Naive B cell (primary cell): ENCODE measurements around the gene CRTAC1. TPM values are rescaled to one million over a fixed set of nuclear protein-coding genes. Genes with fewer than 3 reads are reported as not detected.
A peak's percentile ranks its signal among the peaks of the same experiment; 100 is the strongest.

ENCODE experiments used
- ATAC-seq, 2 donors: fragments of 150-1000 bp; cut with Tn5 transposase; 2 replicates each; pipeline ENCODE4 v1.10.0; 2021; ENCODE audit warnings: low read depth in 2 of 2, mild to moderate bottlenecking in 2 of 2, moderate library complexity in 2 of 2
- DNase-seq: peaks from one replicate; pipeline ENCODE4 v3.0.0; 2022
- H3K27ac Mint-ChIP-seq, 6 donors: one replicate each; pipeline ENCODE4 v1.8.0; 2020 to 2022; ENCODE audit warnings: mild to moderate bottlenecking in 6 of 6, mixed read lengths in 6 of 6, moderate library complexity in 5 of 6, inconsistent platforms in 2 of 6
- H3K27me3 Mint-ChIP-seq, 3 donors: one replicate each; pipeline ENCODE4 v1.8.0; 2021 to 2022; ENCODE audit warnings: mixed read lengths in 3 of 3, mild to moderate bottlenecking in 1 of 3
- H3K36me3 Mint-ChIP-seq, 2 donors: one replicate each; pipeline ENCODE4 v1.8.0; 2020 to 2022; ENCODE audit warnings: mixed read lengths in 2 of 2, inconsistent platforms in 1 of 2, mild to moderate bottlenecking in 1 of 2
- H3K4me1 Mint-ChIP-seq, 3 donors: one replicate each; pipeline ENCODE4 v1.8.0; 2020 to 2022; ENCODE audit warnings: mixed read lengths in 3 of 3, inconsistent platforms in 1 of 3, mild to moderate bottlenecking in 1 of 3, moderate library complexity in 1 of 3
- H3K4me3 Mint-ChIP-seq, 8 donors: one replicate each; pipeline ENCODE4 v1.8.0; 2020 to 2022; ENCODE audit warnings: mild to moderate bottlenecking in 8 of 8, mixed read lengths in 8 of 8, moderate library complexity in 8 of 8, inconsistent platforms in 2 of 8
- H3K9me3 Mint-ChIP-seq, 7 donors: one replicate each; pipeline ENCODE4 v1.8.0; 2020 to 2022; ENCODE audit warnings: mixed read lengths in 7 of 7, mild to moderate bottlenecking in 5 of 7, inconsistent platforms in 2 of 7, moderate library complexity in 1 of 7
- polyA plus RNA-seq, 6 donors: library from polyadenylated mRNA; unstranded; fragments of 300-500 nt; fragmentation: Illumina TruSeq; gene quantifications; one replicate each; pipeline ENCODE4 v1.2.3, GENCODE V29; 2021; ENCODE audit warnings: low read depth in 6 of 6

The CRTAC1 gene
- polyA plus RNA-seq, 6 donors from 2014 or later, result not detected

- no peak for ATAC-seq
- Mint-ChIP-seq H3K9me3 (peaks cover 0 to 3% (median 0%) of the 10 kb centered on the region in 7 donors), H3K36me3 (no peaks in the 10 kb centered on the region), H3K27me3 (peaks cover 16 to 39% (median 29%) of the 10 kb centered on the region in 3 donors), H3K4me1 (no peaks in the 10 kb centered on the region), H3K27ac (peak overlapping the region in 1 of 6 donors; percentile 42), H3K4me3 (no peak overlapping the region)
- DNase-seq, result no peak
These were observed 138.8 kb downstream of the CRTAC1 start for GRCh38 chr10:97891497-97892167.

- peaks cover 11 to 36% (median 20%) of the 10 kb centered on the region in 3 donors for H3K27me3 Mint-ChIP-seq
- no peaks in the 10 kb centered on the region for H3K4me1 Mint-ChIP-seq
- no peaks in the 10 kb centered on the region for H3K36me3 Mint-ChIP-seq
- DNase-seq (no peak), ATAC-seq (no peak)
- H3K27ac Mint-ChIP-seq, result no peak overlapping the region
- peaks cover 0 to 3% (median 0%) of the 10 kb centered on the region in 7 donors for H3K9me3 Mint-ChIP-seq
- H3K4me3 Mint-ChIP-seq, result no peak overlapping the region
These were observed 140.8 kb downstream of the CRTAC1 start for GRCh38 chr10:97889461-97890265.

DNA sequence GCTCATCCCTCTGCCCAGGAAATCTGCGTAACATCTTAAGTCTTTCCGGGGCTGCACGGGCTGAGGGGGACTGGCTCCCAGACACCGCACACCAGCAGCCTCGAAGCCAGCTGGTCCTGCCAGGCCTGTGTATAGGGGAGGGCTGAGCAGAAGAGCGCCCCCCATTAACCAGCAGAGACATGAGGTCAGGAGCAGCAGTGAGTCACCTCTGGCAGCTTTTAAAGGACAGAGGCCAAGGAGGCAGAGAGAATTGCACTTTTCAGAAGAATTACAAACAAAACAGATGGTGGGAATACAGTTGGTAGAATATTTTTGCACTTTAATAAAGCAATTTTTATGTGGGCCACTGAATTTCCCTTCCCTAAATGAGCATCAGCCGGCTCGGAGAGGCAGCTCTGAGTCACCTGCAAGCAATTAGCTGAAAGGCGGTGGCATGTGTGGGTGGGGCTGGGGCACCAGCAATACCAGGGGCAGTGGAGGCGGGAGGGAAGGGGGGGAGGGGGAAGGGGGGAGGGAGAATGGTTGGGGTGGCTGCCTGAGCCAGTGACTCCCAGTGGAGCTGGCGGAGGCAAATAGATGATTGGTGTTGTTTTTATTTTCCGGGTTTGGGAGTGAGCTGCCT, 141.7 kb downstream of the CRTAC1 start:
- no peak for ATAC-seq
- H3K9me3 Mint-ChIP-seq, result peaks cover 0 to 2% (median 0%) of the 10 kb centered on the region in 7 donors
- no peak overlapping the region for H3K27ac Mint-ChIP-seq
- no peak overlapping the region for H3K4me3 Mint-ChIP-seq
- no peaks in the 10 kb centered on the region for H3K4me1 Mint-ChIP-seq
- DNase-seq, result no peak
- H3K27me3 Mint-ChIP-seq, result peaks cover 7 to 28% (median 20%) of the 10 kb centered on the region in 3 donors
- no peaks in the 10 kb centered on the region for H3K36me3 Mint-ChIP-seq

DNA sequence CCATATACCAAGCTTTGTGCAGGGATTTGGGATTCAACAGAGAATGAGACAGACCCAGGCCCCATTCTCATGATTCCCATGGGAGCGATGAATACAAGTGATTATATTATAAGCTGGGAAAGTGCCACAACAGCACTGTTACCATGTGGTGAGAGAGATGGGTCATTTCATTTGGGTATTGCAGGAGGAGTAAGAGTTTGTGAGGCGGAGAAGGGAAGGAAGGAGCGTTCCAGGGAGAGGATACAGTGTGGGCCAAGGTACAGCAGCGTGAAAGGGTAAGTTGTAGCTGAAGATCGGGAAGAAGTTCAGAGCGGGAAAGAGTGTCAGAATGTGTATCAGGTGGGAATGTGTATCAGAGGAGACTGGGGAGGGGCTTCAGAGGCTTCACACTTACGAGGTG, 142.3 kb downstream of the CRTAC1 start:
- Mint-ChIP-seq H3K4me3 (no peak overlapping the region), H3K27ac (no peak overlapping the region), H3K4me1 (no peaks in the 10 kb centered on the region), H3K27me3 (peaks cover 5 to 24% (median 20%) of the 10 kb centered on the region in 3 donors), H3K36me3 (no peaks in the 10 kb centered on the region), H3K9me3 (peaks cover 0 to 2% (median 0%) of the 10 kb centered on the region in 7 donors)
- DNase-seq, result no peak
- ATAC-seq, result no peak

- peaks cover 5 to 24% (median 21%) of the 10 kb centered on the region in 3 donors for H3K27me3 Mint-ChIP-seq
- no peak overlapping the region for H3K4me3 Mint-ChIP-seq
- H3K27ac Mint-ChIP-seq, result no peak overlapping the region
- H3K36me3 Mint-ChIP-seq, result no peaks in the 10 kb centered on the region
- DNase-seq, result no peak
- ATAC-seq, result no peak
- H3K9me3 Mint-ChIP-seq, result peaks cover 0 to 2% (median 0%) of the 10 kb centered on the region in 7 donors
- H3K4me1 Mint-ChIP-seq, result no peaks in the 10 kb centered on the region
These were observed 143.0 kb downstream of the CRTAC1 start for GRCh38 chr10:97887399-97887798.

GRCh38 chr10:97886286-97886685, 144.1 kb downstream of the CRTAC1 start:
- peaks cover 0 to 2% (median 0%) of the 10 kb centered on the region in 7 donors for H3K9me3 Mint-ChIP-seq
- no peak overlapping the region for H3K4me3 Mint-ChIP-seq
- peaks cover 3 to 27% (median 26%) of the 10 kb centered on the region in 3 donors for H3K27me3 Mint-ChIP-seq
- DNase-seq, result no peak
- H3K27ac Mint-ChIP-seq, result no peak overlapping the region
- H3K4me1 Mint-ChIP-seq, result no peaks in the 10 kb centered on the region
- no peaks in the 10 kb centered on the region for H3K36me3 Mint-ChIP-seq
- no peak for ATAC-seq

GRCh38 chr10:97883092-97883485, 147.3 kb downstream of the CRTAC1 start:
- DNase-seq (no peak), ATAC-seq (no peak)
- Mint-ChIP-seq H3K27ac (no peak overlapping the region), H3K27me3 (peaks cover 0 to 34% (median 27%) of the 10 kb centered on the region in 3 donors), H3K36me3 (no peaks in the 10 kb centered on the region), H3K4me3 (no peak overlapping the region), H3K4me1 (no peaks in the 10 kb centered on the region), H3K9me3 (peaks cover 0 to 6% (median 0%) of the 10 kb centered on the region in 7 donors)

GRCh38 chr10:97882142-97883091, 148.0 kb downstream of the CRTAC1 start:
- ATAC-seq (no peak), DNase-seq (no peak)
- no peak overlapping the region for H3K27ac Mint-ChIP-seq
- H3K4me1 Mint-ChIP-seq, result no peaks in the 10 kb centered on the region
- H3K27me3 Mint-ChIP-seq, result peaks cover 0 to 30% (median 24%) of the 10 kb centered on the region in 3 donors
- peak overlapping the region in 1 of 8 donors; percentile 18 for H3K4me3 Mint-ChIP-seq
- peaks cover 0 to 6% (median 0%) of the 10 kb centered on the region in 7 donors for H3K9me3 Mint-ChIP-seq
- H3K36me3 Mint-ChIP-seq, result no peaks in the 10 kb centered on the region

DNA sequence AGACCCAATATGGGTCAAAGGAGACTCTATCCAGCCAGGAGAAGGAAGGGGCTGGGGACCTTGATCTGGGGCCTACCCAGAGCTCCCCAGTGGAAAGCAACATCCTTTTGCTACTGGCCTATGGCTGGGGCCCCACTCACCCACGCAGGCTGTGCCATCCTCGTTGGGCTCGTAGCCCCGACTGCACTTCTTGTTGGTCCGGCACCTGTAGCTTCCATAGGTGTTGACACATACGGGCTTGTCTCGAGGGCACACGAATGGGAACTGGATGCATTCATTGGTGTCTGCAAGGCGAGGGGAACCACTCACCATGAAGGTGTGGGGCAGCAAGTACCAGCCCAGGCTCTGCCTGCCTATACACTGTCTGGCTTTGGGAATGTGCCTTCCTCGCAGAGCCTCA, 150.3 kb downstream of the CRTAC1 start:
- no peak overlapping the region for H3K27ac Mint-ChIP-seq
- no peaks in the 10 kb centered on the region for H3K36me3 Mint-ChIP-seq
- DNase-seq (no peak), ATAC-seq (no peak)
- H3K4me1 Mint-ChIP-seq, result no peaks in the 10 kb centered on the region
- H3K27me3 Mint-ChIP-seq, result peaks cover 3 to 39% (median 25%) of the 10 kb centered on the region in 3 donors
- H3K4me3 Mint-ChIP-seq, result no peak overlapping the region
- peaks cover 0 to 6% (median 0%) of the 10 kb centered on the region in 7 donors for H3K9me3 Mint-ChIP-seq

- DNase-seq (no peak), ATAC-seq (no peak)
- H3K9me3 Mint-ChIP-seq, result peaks cover 0 to 6% (median 0%) of the 10 kb centered on the region in 7 donors
- no peak overlapping the region for H3K27ac Mint-ChIP-seq
- H3K4me1 Mint-ChIP-seq, result no peaks in the 10 kb centered on the region
- H3K4me3 Mint-ChIP-seq, result no peak overlapping the region
- no peaks in the 10 kb centered on the region for H3K36me3 Mint-ChIP-seq
- peaks cover 8 to 46% (median 26%) of the 10 kb centered on the region in 3 donors for H3K27me3 Mint-ChIP-seq
These were observed 151.2 kb downstream of the CRTAC1 start for GRCh38 chr10:97879241-97879640.

- Mint-ChIP-seq H3K27me3 (peaks cover 29 to 58% (median 32%) of the 10 kb centered on the region in 3 donors), H3K27ac (no peak overlapping the region), H3K9me3 (peaks cover 0 to 6% (median 0%) of the 10 kb centered on the region in 7 donors), H3K4me1 (no peaks in the 10 kb centered on the region), H3K4me3 (no peak overlapping the region), H3K36me3 (no peaks in the 10 kb centered on the region)
- ATAC-seq, result no peak
- no peak for DNase-seq
These were observed 154.0 kb downstream of the CRTAC1 start for GRCh38 chr10:97876402-97876801.

- ATAC-seq (no peak), DNase-seq (no peak)
- Mint-ChIP-seq H3K27me3 (peaks cover 21 to 50% (median 33%) of the 10 kb centered on the region in 3 donors), H3K4me1 (no peaks in the 10 kb centered on the region), H3K4me3 (no peak overlapping the region), H3K9me3 (peaks cover 0 to 6% (median 0%) of the 10 kb centered on the region in 7 donors), H3K36me3 (no peaks in the 10 kb centered on the region), H3K27ac (peak overlapping the region in 1 of 6 donors; percentile 72)
These were observed 155.0 kb downstream of the CRTAC1 start for GRCh38 chr10:97875391-97875790.
